Stimulated activated CD8-positive, alpha-beta memory T cell treated with anti-CD3 and anti-CD28 coated beads, Interleukin-15, amount 100 ng/mL, for 24 hours (primary cell): Measurements from ENCODE around the gene HIP1.
"Not testable (repeated sequence)": the region's sequence is repeated elsewhere in the genome, so short reads cannot be mapped to it uniquely, and the experiment has no call there.

Experiments
- DNase-seq: peaks from one replicate; pipeline ENCODE4 v3.0.0-alpha.2; 2020; ENCODE audit warnings: low read depth

Gene HIP1

GRCh38 chr7:75738604-75738974, at the start of gene HIP1:
HIP1 (minus strand) TSS chr7:75738941; CDS start chr7:75738920, 21 bp downstream.
- no peak for DNase-seq

GRCh38 chr7:75788154-75788847, 49.6 kb upstream of the HIP1 start:
- not testable (repeated sequence) for DNase-seq

DNA sequence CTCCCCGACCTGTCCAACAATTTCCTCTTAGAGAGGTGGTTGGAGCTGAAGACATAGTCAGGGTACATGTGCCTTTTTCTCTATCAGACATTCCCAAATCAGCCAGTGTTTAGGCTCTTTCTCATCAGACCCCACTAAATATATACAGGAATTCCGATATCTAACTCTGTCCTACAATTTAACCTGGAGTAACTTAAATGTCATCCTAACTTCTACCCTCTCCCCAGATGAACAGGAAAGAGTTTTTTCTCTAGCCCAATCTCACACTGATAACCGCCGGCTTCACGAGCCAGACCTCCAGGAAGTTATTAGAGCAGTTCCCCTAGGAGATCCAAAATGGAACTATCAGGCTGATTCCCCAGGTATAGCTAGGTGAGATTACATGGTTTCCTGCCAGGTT, 44.3 kb upstream of the HIP1 start:
- DNase-seq = not testable (repeated sequence)

DNA sequence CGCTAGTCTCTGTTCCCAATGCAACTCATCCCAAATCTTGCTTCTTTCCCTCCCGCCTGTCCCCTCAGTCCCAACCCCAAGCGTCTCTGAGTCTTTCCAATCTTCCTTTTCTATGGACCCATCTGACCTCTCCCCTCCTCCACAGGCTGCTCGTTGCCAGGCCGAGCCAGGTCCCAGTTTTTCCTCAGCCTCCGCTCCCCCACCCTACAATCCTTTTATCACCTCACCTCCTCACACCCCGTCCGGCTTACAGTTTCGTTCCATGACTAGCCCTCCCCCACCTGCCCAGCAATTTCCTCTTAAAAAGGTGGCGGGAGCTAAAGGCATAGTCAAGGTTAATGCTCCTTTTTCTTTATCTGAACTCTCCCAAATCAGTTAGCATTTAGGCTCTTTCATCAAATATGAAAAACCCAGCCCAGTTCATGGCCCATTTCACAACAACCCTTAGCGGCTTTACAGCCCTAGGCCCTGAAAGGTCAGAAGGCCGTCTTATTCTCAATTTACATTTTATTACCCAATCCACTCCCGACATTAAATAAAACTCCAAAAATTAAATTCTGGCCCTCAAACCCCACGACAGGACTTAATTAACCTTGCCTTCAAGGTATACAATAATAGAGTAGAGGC, 42.0 kb upstream of the HIP1 start:
- DNase-seq = not testable (repeated sequence)

GRCh38 chr7:75779516-75779915, 40.8 kb upstream of the HIP1 start:
- DNase-seq = not testable (repeated sequence)

- not testable (repeated sequence) for DNase-seq
Measured at GRCh38 chr7:75779035-75779434, 40.3 kb upstream of the HIP1 start.

DNA sequence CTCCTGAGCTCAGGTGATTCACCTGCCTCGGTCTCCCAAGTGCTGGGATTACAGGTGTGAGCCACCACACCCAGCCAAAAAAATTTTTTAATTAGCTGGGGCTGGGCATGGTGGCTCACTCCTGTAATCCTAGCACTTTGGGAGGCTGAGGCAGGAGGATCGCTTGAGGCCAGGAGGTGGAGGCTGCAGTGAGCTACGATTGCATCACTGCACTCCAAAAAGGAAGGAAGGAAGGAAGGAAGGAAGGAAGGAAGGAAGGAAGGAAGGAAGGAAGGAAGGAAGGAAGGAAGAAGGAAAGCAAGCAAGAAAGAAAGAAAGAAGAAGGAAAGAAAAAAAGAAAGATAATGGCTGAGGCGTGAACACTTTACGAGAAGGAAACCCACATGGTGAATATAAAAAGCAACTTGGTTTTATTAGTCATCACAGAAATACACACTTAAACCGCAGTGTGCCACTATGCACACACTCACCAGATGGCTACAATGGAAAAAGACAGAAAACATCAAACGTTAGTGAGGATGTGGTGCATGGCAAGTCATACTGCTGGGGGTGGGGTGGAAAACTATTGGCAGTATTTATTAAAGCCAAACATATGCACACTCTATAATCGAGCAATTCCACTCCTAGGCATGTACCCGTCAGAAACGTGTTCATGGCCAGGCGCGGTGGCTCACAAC, 37.7 kb upstream of the HIP1 start:
- no peak for DNase-seq

DNA sequence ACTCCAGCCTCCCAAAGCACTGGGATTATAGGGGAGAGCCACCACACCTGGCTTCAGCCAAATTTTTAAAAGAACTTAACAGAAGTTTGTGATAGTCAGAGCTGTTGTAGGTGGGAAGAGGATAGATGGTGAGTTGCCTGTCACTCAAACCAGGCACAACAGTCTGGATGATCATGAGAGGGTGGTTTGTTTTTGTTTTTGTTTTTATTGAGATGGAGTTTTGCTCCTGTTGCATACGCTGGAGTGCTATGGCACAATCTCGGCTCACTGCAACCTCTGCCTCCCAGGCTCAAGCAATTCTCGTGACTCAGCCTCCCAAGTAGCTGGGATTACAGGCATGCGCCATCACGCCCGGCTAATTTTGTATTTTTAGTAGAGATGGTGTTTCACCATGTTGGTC, 35.2 kb upstream of the HIP1 start:
- DNase-seq = not testable (repeated sequence)

DNA sequence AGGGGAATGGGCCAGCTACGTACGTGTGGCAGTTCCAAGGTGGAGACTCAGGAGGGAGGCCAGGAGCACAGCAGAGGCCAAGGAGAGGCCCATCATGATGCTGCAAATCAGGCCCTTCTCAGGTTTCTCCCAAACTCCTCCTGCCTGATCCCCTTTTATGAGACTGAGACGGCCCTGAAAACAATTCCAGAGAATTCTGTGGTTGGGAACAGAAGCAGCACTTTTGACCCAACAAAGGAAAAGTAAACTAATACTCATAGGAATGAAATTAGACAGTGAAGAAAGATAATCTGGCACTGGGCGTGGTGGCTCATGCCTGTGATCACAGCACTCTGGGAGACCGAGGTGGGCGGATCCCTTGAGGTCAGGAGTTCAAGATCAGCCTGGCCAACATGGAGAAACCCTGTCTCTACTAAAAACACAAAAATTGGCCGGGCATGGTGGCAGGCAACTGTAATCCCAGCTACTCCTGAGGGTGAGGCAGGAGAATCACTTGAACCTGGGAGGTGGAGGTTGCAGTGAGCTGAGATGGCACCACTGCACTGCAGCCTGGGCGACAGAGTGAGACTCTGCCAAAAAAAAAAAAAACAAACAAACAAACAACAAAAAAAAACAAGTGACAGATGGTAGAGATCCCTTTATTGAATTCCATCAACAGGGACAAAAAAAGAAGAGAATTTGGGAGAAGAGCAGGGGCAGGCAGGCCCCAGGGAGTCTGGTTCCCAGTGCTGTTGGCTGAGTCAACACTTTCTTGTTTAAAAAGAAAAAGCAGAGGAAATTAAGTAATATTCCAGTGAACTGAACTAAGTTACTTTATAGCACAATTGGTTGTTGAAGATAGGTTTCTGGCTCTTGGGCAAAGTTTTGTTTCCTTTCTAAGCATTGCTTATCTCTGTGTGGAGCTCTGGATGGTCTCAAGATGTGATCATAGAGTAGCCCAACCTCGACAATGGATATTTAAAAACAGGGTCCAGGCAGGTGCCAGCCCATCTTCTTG, 33.6 kb upstream of the HIP1 start, which contains the start of gene CCL26:
CCL26 (minus strand) TSS at position 131 of the 997 bp plus-strand sequence; CDS start at position 96, 35 bp downstream.
- no peak for DNase-seq

DNA sequence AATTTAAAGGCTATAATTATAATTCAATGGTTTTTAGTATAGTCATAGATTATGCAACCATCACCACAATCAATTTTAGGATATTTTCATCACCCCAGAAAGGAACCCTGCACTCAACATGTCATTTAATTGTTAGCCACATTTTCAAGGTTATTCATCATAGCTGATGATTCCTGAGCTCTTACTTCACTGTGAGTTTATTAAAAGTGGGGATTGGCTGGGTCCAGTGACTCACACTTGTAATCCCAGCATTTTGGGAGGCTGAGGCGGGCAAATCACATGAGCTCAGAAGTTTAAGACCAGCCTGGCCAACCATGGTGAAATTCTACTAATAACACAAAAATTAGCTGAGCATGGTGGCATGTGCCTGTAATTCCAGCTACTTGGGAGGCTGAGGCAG, 32.5 kb upstream of the HIP1 start:
- no peak for DNase-seq

- no peak for DNase-seq
Measured at GRCh38 chr7:75762350-75762917, 23.7 kb upstream of the HIP1 start.

- not testable (repeated sequence) for DNase-seq
Measured at GRCh38 chr7:75761801-75762200, 23.1 kb upstream of the HIP1 start.

DNA sequence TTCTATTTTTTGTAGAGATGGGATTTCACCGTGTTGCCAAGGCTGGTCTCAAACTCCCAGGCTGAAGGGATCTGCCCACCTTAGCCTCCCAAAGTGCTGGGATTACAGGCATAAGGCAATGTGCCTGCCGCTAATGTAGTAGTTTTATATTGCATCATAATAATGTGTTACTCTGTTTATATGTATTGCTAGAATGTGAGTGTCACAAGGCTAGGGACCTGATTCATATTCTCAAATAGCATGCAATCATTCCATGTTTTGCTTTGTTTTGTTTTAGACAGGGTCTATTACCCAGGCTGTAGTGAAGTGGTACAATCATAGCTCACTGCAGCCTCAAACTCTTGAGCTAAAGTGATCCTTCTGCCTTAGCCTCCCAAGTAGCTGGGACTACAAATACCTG, 19.8 kb upstream of the HIP1 start:
- DNase-seq = no peak

- DNase-seq = no peak
Measured at GRCh38 chr7:75757860-75758259, 19.1 kb upstream of the HIP1 start.

DNA sequence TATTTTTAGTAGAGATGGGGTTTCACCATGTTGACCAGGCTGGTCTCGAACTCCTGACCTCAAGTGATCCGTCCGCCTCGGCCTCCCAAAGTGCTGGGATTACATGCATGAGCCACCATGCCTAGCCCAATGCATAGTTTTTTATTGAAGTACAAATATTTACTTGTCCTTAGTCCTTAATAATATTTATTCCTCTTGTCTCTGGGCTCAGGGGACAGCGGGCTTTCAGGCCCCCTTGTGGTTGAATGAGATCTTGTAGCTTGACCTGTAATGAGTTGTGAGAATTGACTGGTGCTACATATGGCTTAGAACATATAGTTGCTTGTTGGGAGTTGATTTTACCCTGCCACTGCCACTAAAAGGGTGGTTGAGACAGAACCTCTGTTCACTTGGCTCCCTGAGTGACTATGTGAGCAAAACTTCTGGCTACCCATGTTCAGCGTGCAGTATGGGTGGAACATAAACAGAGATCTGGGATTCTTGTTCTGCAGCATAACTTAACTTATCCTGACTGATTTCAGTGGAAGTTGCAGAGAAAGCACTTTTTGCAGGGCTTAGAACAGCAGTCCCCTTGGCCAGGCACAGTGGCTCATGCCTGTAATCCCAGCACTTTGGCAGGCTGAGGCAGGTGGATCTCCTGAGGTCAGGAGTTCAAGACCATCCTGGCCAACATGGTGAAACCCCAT, 18.4 kb upstream of the HIP1 start:
- DNase-seq = no peak

DNA sequence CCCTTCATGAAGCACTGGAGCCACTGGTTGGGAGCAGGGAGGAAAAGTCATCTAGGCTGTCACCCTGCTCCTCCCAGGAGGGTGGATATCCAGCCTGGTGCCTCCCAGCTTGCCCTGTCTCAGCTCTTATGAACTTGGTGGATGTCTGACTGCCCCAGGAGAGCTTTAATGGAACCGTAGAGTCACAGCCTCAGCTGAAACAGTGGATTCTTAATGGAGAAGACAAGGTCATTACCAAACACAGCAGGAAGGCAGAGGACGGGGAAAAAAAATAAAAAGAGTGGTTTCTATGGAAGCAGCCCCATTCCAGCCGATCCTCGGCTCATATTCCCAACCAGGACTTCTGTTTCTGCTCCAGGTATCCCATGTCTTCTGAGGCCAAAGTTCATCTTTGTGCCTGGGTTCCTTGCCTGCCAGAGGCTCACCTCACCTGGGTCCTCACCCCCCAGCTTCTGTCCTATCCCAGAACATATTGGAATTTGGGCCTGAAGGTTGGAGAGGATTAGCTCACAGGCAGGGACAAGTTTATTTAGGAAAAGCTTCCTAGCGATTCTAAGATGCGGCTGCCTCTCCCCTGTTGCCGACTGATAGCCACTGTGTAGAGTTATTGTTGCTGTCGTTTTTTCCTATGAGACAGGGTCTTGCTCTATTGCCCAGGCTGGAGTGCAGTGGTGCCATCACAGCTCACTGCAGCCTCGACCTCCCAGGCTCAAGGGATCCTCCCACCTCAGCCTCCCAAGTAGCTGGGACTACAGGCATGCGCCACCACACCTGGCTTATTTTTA, 17.7 kb upstream of the HIP1 start:
- DNase-seq = no peak

DNA sequence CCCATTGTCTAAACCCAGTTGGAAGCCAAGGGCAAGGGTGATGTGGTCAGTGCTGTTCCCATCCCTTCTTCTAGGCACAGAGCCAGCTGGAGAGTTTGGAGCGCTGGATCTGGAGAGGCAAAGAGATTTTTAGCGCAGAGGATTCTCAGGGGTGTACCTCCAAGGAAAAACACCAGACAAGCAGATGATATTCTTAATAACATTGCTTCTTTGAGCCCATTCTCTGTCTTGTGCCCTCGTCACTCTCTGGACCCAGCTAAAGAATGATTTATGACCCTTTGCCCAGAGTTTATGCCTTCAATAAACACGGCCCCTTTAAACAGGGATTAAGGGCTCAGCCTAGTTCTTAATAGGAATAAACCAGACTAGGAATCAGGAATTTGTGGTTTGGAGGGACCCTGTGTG, 4.7 kb upstream of the HIP1 start:
- no peak for DNase-seq

GRCh38 chr7:75740846-75741497, 2.2 kb upstream of the HIP1 start:
- no peak for DNase-seq

- no peak for DNase-seq
Measured at GRCh38 chr7:75739796-75740672, 1.3 kb upstream of the HIP1 start.
